Midbrain (tissue), 1 donor: ENCODE data around the gene EFS.
A peak's percentile ranks its signal among the peaks of the same experiment; 100 is the strongest.
"Not testable (repeated sequence)": the region's sequence is repeated elsewhere in the genome, so short reads cannot be mapped to it uniquely, and the experiment has no call there.

ENCODE experiments used
- DNase-seq: peaks from one replicate; lab custom pipeline; 2025; lab: John Stamatoyannopoulos, UW

Gene EFS

DNA sequence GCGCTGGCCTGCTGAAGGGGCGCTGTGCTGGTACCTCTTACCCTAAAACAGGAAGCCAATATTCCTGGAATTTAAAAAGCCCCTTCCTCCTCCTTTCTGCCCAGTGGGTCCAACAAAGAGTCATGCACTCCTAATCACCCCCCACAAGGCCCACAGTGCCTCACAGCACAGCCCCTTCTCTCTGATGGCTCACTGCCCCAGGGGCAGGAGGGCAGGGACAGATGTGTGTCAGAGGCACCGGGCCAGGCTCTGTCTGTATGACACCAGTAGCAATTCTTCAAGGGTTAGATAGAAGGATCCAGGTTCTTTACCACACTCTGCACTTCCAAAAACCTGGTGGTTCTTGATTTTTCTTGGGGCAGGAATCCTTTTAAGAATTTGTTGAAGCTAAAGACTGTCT is 34.2 kb upstream of the EFS start:
- no peak for DNase-seq

DNA sequence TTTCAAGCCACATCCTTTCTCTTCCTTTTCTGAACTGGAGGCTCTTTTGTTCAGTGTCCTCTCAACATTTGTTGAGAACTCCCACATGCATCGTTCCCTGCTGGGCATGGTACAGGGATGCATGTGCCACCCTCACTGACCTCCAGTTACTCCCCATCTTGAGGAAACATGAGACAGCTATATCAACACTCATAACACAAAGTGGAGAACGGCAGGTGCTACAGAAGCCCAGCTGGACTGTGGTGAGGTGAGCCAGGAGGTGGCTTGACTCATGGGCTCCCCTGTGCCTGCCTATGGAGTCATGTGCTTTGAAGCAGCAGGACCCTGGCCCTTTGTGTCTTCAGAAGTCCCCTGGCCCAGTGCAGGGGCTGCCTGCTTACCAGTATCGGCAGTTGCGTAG is 33.4 kb upstream of the EFS start:
- DNase-seq = no peak

DNA sequence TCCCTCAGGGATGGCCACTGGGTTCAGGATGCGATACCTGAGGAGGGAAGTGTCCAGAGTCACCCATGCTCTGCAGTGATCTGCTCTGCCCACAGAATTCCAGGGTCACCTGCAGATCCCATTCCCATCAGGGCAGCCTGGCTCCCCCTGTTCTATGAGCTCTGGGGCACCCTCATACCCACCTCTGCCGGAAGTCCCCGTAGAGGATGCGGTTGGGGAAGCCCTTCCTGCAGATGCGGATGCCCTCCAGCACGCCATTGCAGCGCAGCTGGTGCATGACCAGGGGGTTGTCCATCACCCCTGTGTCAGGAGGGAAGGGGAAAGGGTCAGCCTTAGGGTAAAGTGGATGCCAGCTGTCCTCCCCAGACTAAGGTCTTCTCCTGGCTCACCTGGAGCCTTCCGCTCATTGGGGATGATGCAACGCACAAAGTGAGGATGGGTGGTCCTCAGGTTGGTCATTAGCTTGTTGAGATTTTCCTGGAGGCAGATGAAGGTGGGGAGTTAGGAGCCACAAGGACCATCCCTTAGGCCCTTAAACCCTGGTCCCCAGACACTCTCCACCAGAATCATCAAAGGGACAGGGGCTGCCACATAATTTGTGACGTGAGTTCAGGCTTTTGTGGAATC is 31.9 kb upstream of the EFS start:
- DNase-seq = no peak

DNA sequence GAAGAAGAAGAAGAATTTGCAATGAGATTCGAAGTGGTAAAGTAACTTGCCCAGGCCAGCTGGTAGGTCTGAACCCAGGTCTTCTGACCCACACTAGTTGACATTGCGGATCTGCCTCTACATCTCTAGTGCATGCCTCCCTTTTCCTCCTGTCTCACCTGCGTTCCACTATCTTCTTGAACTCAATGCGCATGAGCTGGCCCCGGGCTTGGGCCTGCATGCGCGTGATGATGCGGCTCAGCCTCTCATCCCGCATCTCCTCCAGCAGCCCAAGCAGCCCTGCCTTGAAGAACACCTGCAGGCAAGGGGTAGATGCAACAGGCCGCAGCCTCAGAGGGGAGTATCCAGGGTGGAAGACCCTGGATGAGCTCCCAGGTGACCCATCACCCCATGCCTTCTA is 31.2 kb upstream of the EFS start:
- no peak for DNase-seq

DNA sequence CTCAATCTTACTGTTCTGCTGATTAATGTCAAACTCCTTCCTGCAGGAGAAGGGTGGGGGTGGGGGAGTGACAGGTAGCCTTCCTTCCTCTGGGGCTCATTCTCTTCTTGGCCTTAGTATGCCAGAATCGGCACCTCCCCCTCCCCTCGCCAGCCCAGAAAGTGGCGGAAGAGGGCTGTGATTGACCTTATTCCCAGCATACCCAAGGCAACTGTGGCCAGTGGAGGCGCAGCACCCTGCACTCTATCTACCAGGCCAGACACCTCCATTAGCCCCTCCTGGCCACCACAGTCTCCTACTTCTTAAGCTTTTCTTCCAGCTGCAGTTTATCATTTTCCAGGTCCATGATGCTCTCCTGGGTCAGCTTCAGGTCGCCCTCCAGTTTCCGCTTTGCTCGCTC is 27.6 kb upstream of the EFS start:
- no peak for DNase-seq

DNA sequence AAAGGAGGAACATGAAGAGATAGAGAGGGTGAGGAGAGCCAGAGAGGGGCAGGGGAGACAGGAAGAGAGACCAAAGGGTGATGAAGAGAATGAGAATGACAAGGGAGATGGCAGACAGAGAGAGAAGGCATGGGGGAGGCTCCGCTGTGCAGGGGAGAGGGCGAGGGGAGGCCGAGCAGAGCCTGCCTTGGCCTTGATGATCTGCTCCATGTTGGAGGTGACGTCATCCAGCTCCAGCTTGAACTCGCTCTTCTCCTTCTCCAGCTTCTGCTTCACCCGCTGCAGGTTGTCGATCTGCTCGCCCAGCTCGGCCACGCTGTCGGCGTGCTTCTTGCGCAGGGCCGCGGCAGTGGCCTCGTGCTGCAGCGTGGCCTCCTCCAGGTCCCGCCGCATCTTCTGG is 24.9 kb upstream of the EFS start:
- not testable (repeated sequence) for DNase-seq

DNA sequence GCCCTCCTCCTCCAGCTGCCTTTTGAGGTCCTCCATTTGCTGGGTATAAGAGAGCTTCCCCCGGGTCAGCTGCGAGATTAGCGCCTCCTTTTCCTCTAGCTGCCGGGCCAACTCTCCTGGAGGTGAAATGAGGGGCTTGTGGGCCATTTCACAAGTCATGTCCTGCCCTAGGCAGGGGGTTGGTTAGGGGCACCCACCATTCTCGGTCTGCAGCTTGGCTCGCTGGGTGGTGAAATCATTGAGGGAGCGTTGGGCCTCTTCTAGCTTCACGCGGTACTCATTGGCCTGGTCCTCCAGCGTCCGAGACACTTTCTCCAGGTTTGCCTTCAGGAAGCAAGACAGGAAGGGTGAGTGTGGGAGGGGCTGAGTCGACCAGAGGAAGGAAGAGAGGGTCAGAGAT is 24.4 kb upstream of the EFS start:
- no peak for DNase-seq

DNA sequence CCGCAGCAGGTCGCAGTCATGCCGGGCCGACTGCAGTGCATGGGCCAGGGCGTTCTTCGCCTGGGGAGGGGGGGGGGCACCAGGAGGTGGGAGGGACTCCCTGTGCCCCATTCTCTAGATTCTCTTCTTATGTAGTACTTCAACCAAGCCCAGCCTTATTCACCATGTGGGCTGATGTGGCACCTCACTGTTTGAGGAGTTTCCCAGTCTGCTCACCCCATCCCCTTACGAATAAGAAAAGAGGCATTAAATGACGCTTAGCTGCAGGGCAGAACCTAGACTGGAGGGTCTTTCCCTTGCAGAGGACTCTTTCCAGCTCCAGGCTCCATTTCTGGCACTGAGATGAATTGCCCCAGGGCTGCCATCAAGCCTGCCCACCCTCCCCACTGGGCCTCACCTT is 24.0 kb upstream of the EFS start:
- DNase-seq = no peak

DNA sequence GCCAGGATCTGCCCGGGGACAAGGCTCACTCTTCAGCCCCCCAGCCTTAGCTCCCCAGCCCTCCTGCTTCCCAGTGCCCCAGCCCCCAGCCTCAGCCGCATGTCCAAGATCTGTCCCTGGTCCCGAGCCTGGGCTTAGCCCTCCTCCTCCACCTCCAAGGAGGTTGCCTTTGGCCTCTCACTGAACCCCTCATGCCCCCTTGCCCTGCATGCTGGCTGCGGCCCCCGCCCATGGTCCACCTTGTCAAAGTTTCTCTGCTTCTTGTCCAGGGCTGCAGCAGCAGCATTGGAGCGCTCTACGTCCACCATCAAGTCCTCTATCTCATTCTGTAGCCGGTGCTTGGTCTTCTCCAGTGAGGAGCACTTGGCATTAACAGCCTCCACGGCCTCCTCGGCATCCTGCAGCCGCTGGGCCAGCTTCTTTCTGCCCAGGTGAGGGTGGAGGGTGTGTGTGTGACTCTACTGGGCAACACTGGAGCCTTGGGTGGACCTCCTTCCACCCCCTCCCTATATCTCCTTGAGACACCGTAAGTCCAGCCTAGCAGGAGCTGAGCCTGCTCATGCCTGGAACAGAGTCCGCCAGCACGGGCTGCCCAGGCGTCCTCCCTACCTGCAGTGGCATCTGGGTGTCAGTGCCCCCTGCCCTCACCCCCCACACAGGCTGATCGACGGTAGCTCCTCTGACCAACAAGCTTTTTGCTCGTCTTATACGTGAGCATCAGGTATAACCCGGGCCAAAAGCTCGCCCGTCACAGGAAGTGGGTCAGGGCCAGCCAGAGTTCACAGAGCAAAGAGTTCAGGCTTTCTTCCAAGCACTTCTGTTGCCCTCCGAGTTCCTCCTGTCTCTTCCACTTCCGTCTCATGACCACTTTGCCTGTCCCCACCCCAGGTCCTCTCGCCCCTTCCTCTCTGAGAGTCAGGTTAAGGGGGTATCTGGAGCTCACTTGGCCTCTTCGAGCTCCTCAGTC is 23.2 kb upstream of the EFS start:
- DNase-seq = no peak

DNA sequence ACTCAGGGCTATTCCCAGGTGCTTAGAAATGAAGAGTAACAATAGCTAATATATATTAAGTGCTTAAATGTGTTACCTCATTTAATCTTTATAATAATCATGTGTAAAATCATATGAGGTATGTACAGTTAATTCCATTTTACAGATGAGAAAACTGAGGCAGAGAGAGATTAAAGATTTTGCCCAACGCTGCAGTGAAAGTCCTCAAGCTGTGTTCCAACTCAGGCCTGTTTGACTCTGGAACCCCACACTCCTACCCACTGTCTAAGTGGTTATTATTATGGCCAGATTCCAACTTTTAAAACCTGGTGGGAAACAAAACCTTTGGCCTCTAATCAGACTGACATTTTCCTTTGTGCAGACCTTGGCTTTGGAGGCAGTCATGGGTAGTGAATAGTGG is 22.0 kb upstream of the EFS start:
- no peak for DNase-seq

DNA sequence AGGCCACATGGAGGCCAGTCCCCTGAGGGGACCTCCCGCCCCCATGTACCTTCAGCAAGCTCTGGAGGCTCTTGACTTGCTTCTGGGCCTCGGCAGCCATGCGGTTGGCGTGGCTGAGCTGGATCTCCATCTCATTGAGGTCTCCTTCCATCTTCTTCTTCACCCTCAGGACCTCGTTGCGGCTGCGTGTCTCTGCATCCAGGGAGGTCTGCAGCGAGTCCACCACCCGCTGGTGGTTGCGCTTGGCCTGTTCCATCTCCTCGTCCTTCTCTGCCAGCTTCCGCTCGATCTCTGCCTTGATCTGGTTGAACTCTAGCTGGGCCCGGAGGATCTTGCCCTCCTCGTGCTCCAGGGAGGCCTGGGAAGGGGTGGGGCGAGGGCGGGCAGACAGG is 21.3 kb upstream of the EFS start:
- not testable (repeated sequence) for DNase-seq

DNA sequence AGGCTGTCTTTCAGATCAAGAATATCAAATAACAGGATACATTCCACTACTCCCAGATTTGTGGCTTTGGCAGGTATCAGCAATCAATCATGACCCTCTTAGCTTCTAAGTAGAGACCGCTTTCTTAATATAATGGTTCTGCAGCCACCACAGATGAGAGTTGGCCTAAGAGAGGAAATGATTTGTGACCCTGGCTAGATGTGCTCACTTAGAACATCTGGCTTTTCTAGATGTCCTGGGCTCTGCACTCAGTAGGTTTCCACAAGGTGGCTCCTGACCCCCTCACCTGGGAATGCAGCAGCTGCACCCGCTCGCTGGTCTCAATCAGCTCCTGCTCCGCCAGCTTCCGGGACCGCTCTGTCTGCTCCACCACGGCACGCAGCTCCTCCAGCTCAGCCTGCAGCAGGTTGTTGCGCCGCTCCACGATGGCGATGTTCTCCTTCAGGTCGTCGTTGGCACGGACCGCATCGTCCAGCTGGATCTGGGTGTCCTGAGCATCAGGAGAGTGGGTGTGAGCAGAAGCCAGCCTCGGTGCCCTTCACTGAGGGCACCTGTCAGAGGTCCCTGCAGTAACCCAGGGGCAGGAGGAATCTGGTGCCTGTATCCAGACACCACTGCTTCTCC is 20.8 kb upstream of the EFS start:
- no peak for DNase-seq

DNA sequence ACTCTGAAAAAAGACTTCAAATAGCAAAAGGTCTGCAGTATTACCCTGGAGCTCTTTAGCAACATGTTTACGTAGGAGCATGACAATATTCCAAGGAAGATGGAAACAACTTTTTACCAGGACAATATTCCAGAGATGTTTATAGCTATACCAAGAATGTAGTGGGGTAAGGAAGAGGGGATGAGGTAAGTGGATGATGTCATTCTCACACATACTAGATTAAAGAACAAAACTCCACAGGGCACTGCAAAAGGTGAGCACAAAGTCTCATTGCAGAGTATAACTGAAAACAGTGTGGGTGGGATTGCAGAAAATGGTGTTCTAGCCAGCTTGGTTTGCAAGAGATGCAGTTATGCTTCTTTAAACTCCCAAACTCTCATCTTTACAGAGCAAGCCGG is 20.3 kb upstream of the EFS start:
- no peak for DNase-seq

DNA sequence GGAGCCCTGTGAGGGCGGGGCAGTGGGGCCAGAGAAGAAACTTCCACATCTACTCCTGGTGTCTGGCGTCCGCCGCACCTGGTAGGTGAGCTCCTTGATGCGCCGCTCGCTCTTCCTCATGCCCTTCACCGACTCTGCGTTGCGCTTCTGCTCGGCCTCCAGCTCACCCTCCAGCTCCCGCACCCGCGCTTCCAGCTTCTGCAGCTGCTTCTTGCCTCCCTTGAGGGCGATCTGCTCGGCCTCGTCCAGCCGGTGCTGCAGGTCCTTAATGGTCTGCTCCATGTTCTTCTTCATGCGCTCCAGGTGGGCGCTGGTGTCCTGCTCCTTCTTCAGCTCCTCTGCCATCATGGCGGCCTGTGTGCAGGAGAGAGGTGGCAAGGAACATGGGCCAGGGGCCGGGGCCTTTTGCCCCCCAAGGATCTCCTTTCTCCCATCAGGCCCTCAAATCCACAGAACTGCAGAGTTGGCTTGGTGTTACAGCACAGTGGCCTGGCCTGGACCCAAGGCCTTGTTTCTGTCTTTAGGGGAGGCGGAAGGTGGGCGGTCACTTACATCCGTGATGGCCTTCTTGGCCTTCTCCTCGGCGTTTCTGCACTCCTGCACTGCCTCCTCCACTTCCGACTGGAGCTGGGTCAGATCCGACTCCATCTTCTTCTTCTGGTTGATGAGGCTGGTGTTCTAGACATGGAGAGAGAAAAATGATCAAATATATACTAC is 19.6 kb upstream of the EFS start:
- no peak for DNase-seq

DNA sequence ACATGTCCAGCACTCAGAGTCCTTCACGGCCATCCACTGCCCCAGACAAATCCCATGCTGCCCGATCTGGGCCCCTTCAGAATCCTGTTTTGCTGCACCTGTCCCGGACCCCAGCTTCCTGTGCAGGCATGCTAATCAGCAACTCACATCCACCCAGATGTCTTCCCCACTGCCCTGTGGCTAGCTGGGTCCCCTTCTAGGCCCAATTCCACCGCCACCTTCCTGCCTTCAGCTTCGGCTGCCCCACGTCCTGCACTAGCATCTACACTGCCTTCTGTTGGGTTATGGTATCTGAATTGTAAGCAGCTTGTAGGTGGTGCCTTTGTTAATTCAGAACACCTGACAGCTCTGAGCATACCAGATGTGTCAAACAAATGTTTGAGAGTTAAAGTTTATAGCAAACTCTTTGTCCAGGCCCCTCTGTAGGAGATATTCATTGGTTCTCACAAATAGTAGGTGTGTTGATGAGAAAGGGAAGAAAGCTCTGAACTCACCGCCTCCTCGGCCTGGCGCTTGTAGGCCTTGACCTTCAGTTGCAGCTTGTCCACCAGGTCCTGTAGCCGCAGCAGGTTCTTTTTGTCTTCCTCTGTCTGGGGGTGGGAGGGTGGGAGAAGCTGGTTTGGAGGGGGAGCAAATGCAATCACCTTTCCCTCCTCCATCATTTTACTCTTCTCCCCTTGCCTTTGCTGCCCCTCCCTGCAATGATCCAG is 17.9 kb upstream of the EFS start:
- DNase-seq = no peak

DNA sequence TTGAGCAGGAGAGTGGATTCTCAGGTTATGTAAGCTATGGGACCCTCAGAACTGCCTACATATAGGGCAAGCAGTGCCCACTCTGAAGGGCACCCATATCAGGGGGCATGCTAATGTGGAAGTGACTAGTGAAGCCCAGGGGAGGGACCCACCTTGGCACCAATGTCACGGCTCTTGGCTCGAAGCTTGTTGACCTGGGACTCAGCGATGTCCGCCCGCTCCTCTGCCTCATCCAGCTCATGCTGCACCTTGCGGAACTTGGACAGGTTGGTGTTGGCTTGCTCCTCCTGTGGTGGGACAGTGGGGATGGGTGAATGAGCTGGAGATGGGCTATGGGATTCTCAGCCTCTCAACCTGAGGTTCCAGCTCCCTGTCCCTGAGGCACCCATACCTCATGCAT is 17.3 kb upstream of the EFS start:
- no peak for DNase-seq

DNA sequence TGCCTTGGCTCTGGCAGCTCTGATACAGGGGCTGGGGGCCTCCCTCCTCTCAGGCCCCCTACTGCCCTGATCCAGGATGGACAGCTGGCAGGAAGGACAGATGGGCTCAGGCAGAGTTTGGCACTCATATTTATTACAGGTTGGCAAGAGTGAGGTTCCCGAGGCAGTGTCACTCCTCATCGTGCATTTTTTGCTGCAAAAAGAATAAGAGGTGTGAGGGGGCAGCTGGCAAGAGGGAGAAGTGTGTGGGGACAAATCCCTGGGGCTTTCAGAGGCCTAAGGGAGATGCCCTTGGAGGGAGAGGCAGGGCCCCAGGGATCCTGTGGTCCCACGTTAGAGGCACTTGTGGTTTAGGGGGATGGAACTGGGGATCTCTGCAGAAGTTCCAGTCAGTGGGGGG is 16.9 kb upstream of the EFS start:
- DNase-seq = no peak

DNA sequence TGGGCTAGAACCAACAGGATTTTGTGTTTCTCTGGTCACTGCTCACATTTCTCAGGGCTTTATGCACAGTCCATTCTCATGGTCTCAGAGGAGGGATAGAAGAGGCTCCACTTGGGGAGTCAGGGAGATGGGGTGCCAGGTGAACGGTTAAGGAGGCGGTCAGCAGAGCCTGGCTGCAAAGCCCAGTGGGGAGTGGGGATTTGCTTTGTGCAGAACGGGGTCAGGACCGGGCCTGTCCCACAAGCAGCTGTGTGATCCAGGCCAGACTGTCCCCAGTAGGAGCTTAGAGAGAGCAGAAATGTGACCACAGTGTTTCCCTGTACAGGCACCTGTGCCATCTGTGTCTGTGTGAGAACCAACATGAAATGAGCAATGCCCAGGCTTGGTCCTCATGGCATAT is 16.0 kb upstream of the EFS start:
- no peak for DNase-seq

DNA sequence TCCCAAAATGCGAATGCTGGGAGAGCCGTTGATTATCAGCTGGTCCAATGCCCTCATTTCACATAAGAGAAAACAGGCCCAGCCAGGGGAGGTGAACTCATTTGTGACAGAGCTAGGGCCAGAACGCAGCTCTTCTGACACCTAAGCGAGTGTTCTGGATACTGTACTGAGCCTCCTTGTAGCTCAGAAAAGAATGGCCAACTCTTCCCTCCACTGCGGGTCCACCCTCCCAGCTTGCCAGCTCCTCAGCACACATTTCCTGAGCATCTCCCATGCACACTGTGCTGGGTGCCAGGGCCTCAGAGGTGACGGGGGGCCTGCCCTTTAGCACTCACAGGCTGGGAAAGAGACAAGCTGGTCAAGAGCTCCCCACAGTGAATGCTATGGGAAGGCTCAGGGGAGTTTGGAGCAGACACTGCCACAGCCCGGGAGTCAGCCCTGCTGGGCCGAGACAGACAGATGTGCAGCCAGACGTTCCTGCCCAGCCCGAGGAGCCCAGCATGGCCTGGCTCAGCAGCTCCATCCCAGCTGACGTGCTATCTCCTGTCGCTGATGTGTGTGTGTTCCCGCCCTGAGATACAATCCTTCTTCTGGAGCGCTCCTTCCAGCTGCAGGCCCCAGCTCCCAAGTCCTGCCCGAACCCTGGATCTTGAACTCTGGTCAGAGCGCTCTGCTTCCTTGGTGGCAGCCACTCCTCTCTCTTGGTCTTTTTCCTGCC is 15.4 kb upstream of the EFS start:
- peak; percentile 4 for DNase-seq

DNA sequence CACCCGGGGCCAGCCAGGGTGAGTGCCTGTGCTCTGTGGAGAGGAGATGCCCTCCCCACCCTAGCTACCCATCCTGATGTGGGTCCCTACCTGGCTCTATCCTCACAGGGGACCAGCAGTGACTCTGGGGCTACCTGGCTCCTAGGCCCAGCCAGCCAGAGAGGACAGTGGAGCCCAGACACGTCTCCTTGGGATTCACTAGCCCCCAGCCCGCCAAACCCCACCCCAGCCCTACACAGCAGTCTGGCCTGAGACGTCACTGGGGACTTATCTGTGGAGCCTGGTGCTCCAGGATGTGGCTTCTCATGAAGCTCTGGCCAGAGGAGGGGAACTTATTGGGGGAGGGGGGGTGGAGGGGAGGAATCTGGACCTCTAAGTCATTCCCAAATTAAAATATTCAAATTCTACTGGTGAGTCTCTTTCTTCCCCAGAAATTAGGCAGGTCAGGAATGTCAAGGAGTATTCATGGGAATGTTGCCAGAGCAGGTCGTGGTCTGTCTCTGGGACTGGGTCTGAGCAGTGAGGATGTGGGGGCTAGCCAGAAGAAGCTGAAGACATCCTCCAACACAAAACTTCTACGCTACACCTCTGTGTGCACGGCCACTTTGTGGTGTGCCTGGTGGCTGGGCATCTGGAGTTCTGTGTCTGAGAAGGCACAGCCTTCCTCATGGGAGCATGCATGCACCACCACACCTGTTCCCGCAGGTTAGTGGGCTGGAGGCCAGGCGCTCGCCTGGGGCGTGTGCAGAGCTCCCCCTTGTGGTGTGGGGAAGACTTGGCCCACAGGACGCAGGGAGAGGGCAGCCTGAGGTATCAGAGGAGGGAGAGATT is 14.6 kb upstream of the EFS start:
- DNase-seq = peak; percentile 37
